ENCODE data around the gene LAMC3.

LAMC3 gene

GRCh38 chr9:131048820-131049219 lies 39.8 kb downstream of the LAMC3 start:
- DNase-seq: no peak

DNA sequence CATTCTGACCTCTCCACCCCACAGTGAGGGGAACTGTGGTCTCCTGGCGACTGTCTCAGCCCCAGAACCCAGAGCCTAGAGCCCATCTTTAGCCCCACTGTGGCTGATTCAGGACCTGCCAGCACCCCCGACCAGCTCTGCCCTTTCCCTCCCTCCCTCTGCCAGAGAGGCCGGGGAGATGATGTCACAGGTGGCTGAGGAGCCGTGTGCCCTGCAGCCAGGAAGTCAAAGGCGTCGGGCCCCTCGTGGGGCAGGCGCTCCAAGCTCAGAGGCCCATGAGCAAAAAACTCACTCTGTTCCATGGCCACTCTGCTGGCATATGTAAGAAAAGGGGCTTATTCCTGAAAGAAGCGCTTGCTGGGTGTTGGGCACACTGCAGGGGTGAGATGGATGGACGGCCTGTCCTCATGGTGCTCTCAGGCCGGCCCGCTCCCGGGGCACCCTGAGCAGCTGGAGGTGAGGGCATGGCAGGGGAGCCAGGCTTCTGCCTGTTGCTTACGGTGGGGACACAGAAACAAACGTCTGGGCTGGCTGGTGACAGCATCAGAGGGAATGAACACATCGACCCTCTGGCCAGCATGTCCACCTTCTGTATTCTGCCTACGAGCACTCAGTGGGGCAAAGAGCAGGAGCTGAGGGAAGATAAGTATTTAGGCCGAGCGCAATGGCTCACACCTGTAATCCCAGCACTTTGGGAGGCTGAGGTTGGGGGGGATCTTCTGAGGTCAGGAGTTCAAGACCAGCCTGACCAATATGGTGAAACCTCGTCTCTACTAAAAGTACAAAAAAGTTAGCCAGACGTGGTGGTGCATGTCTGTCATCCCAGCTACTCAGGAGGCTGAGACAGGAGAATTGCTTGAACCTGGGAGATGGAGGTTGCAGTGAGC lies 41.1 kb downstream of the LAMC3 start:
- no peak for DNase-seq

GRCh38 chr9:131050831-131051230 lies 41.9 kb downstream of the LAMC3 start:
- DNase-seq: no peak

GRCh38 chr9:131051592-131052517 lies 42.9 kb downstream of the LAMC3 start:
- DNase-seq: no peak

DNA sequence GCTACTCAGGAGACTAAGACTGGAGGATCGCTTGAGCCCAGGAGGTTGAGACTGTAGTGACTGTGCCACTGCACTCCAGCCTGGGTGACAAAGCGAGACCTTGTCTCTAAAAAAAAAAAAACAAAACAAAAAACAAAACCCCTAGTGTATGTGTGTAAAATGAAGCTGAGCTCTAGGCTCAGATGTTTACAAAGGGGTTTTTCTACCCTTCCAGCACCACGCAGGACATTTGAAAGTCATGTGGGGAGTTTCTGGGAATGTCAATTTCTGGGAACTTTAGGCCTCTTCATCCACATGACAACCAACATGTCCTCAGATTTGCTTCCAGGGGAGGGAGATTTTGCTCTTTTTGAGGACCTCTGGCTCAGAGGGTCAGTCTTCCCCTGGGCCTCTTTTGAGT lies 44.9 kb downstream of the LAMC3 start:
- no peak for DNase-seq

GRCh38 chr9:131056781-131057506 lies 48.0 kb downstream of the LAMC3 start:
- no peak for DNase-seq

GRCh38 chr9:131060900-131061630 lies 52.1 kb downstream of the LAMC3 start:
- DNase-seq: no peak

- no peak for DNase-seq
Measured at GRCh38 chr9:131062969-131063368, 54.0 kb downstream of the LAMC3 start.

DNA sequence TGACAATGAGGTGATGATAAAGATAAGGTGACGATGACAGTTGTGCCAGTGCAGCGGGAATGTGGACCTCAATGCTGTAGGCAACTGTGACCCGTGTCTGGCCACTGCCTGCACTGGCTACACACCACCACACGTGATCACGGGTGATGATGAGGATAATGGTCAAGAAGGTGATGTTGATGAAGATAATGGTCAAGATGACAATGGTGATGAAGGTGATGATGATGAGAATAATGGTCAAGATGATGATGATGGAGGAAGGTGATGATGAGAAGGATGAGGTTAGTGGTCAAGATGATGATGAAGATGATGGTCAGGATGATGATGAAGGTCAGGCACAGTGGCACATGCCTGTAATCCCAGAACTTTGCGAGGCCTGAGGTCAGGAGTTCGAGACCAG lies 56.6 kb downstream of the LAMC3 start:
- DNase-seq: no peak

- no peak for DNase-seq
Measured at GRCh38 chr9:131067625-131068024, 58.7 kb downstream of the LAMC3 start.

DNA sequence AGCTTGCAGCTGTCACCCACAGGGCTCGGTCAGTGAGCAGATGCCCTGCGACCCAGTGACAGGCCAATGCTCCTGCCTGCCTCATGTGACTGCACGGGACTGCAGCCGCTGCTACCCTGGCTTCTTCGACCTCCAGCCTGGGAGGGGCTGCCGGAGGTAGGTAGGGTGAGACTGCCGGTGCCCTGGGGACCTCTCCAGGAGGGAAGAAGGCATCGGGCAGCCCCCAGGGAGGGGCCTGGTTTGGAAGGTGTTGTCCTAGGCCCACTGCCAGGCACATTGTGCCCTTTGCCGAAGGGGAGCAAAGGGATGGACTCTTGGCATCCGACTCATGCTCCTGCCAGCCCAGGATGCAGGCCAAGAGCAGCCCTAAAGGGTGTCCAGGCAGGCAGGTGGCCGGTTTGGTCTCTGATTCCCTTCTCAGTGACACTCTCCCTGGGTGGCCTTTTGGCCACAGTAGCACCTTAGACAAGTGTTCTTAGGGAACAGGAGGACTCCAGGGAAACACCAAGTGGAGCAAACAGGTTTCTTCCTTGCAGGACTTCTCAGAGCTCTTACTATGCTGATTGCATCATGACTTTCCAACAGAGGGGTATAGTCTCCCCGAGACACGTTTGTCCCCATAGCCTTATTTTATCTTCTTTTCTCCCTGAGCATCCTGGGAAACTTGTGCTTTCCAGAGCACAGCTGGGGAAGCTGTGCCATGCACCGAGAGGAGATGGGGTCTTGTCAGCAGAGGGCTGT lies 59.3 kb downstream of the LAMC3 start:
- DNase-seq: no peak

GRCh38 chr9:131069699-131070098 lies 60.7 kb downstream of the LAMC3 start:
- no peak for DNase-seq

- no peak for DNase-seq
Measured at GRCh38 chr9:131072107-131072870, 63.3 kb downstream of the LAMC3 start.

DNA sequence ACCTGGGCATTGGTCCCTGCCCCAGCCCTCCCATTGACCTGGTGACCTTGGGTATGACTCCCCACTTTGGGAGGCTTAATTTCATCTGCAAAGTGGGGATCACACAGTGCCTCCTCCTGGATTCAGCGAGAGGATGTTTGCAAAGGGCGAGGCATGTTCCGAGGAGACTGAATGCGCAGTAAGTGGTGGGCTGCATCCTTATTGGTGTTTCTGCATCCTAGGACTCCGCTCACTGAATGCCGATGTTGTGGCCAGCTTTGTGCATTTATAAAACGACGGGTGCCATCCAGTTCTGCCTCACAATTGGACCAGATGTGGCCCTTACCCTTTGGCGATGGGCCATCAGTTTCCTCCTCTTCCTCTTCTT lies 63.9 kb downstream of the LAMC3 start:
- DNase-seq: no peak

DNA sequence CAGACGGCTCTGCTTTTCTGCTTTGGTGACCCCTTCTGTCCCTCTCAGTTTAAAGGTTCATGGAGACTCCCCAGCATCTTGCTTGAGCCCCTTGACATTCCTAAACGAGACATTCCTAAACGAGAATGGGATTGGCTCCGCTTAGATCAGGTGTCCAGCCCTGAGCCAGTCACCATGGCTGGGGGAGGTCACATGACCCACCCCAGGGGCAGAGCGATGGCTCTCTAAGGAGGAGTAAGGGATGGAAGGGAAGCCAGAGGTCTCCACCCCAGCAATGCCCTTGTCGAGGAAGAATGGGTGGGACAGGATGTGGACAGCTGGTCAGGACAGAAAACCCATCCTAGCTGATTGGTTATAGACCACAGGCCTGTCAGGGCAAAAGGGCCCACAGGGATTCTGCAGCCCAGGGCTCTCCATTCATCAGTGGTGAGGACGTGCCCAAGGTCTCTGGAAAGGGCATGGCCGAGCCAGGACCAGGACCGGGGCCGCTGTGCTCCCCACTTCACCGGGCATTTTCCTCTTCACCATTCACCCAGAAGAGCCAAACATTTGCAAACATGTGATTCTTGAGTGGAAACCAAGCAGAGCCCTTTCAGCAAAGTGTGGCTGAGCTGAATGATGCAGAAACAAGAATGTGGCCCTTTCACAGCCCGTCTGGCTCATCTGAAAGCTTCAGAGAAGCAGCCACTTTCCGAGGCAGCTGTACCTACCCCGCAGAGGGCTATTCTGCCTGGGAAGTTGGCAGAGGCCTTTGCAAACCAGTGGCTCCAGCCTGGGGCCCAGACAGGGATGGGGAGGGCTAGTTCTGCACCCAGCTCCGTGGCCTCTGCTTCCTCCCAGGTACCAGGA lies 67.6 kb downstream of the LAMC3 start:
- no peak for DNase-seq

GRCh38 chr9:131078427-131079366 lies 69.7 kb downstream of the LAMC3 start:
- DNase-seq: no peak

DNA sequence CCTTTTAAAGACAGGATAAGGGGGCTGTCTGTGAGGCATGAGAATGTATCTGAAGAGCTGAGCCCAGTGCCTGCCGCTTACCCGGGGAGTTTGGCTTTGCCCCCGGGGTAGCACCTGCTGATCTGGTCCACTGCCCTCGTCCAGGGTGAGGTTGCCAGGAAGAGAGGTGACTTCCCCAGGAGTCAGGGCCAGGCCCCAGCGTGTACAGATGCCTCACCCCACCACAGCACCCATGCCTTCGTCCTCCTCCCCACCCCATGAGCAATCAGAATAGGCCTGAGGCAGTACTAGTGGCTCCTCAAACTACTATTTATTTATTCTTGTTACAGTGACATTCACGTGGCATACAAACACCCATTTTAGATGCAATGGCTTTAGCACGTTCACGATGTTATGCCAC lies 71.6 kb downstream of the LAMC3 start:
- DNase-seq: no peak

GRCh38 chr9:131081868-131082267 lies 72.9 kb downstream of the LAMC3 start:
- no peak for DNase-seq

Data from CD4-positive, alpha-beta T cell treated with Interferon gamma for 1 hour (primary cell).